Measurements from ENCODE around the gene UBXN2A.

- TF ChIP-seq EZH2 (IDR thresholded peaks at IDR 0.05; ENCODE audit: insufficient read depth, poor library complexity, severe bottlenecking) (no peak), EZH2phosphoT487 (IDR thresholded peaks at IDR 0.05; ENCODE audit: insufficient read depth, low read depth) (no peak)
Measured at GRCh38 chr2:23901966-23902846, 38.1 kb upstream of the UBXN2A start.

All from GM23248 (cell line).